ENCODE data around the gene KRTAP10-12.

Gene KRTAP10-12

DNA sequence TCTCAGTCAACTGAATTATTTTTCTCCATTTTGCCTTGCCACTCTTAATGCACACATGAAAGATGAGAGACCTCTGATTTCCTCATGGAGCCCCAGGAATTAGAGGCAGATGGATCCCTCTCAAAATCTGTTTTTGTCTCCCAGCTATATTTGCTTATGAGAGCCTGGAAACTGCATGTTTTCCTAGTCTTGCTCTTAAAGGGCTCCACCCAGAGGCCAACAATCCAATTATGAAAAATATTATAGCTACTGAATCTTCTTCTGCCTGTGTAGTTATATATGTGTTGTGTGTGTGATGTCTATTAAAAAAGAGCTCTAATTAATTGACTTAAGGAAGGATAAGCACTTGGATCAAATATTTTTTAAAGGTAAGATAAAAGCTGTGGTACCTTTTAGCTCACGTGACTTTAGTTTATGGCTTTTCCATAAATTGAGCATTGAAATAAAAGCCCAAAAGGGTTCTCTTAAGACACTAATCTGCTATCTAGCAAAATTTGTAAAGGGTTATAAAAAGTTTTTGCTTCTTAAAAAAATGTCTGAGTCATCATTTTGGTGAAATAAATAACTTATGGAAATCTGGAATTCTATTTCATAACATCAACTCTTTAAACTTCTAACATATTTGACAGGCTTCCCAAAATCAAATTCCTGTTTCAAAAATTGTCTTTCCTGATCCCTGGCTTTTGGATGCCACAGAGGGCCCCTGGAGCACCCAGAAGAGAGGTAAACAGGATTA is 45.6 kb downstream of the KRTAP10-12 start:
- DNase-seq (ENCODE audit: low spot score in 2 of 2): no peak
- Histone ChIP-seq H3K4me3 (no peak overlapping the region), H3K4me1 (no peaks in the 10 kb centered on the region), H3K27me3 (ENCODE audit: low read depth) (peaks cover 12% of the 10 kb centered on the region; the same call in 1 of the 2 replicates), H3K36me3 (replicated peaks) (no peaks in the 10 kb centered on the region), H3K9me3 (no peaks in the 10 kb centered on the region)
- in situ Hi-C loops (cut with MboI; ENCODE audit: low sequenced_read_pairs): no loop called here
